ENCODE measurements around the gene TMEM59L. TPM values are rescaled to one million over a fixed set of nuclear protein-coding genes. Genes with fewer than 3 reads are reported as not detected.

The TMEM59L gene
- total RNA-seq, 1 donor from 2014 or later: not detected

- POLR2A ChIA-PET: no interaction called here
- no peaks in the 10 kb centered on the region for H3K9me3 Mint-ChIP-seq
- peaks cover 18% of the 10 kb centered on the region for H3K36me3 Mint-ChIP-seq (ENCODE audit: low read depth)
- ATAC-seq (ENCODE audit: low read depth): no peak
- peaks cover 25% of the 10 kb centered on the region for H3K4me1 Mint-ChIP-seq
- no peak overlapping the region for H3K27ac Mint-ChIP-seq
- H3K4me3 Mint-ChIP-seq: no peak overlapping the region
- intact Hi-C loops (cut with micrococcal nuclease): no loop called here
- CTCF ChIA-PET: no interaction called here
- no peak for TF ChIP-seq CTCF (IDR thresholded peaks at IDR 0.05)
- DNase-seq: no peak
- H3K27me3 Mint-ChIP-seq: no peaks in the 10 kb centered on the region
These were observed 51.4 kb downstream of the TMEM59L start for GRCh38 chr19:18663940-18664530.

- intact Hi-C loops (cut with micrococcal nuclease): no loop called here
- H3K4me3 Mint-ChIP-seq: no peak overlapping the region
- ChIA-PET CTCF (no interaction called here), POLR2A (no interaction called here)
- DNase-seq (no peak), ATAC-seq (ENCODE audit: low read depth) (no peak)
- no peaks in the 10 kb centered on the region for H3K27me3 Mint-ChIP-seq
- peaks cover 28% of the 10 kb centered on the region for H3K36me3 Mint-ChIP-seq (ENCODE audit: low read depth)
- no peak overlapping the region for H3K27ac Mint-ChIP-seq
- no peak for TF ChIP-seq CTCF (IDR thresholded peaks at IDR 0.05)
- H3K9me3 Mint-ChIP-seq: no peaks in the 10 kb centered on the region
- H3K4me1 Mint-ChIP-seq: peaks cover 18% of the 10 kb centered on the region
These were observed 53.1 kb downstream of the TMEM59L start for GRCh38 chr19:18665771-18666202.

- ATAC-seq (ENCODE audit: low read depth): peak; percentile 40
These were observed 53.6 kb downstream of the TMEM59L start for GRCh38 chr19:18666317-18666716.

GRCh38 chr19:18666784-18667183 lies 54.1 kb downstream of the TMEM59L start:
- POLR2A ChIA-PET: interaction anchor here (0.5 to 0.6 kb wide), 2 partner anchors 19 to 148 kb away, joined by 3 to 4 read pairs; no protein-coding TSS in a partner anchor
- CTCF ChIA-PET: no interaction called here
- DNase-seq (no peak), ATAC-seq (ENCODE audit: low read depth) (no peak)
- no peak overlapping the region for H3K27ac Mint-ChIP-seq
- H3K4me3 Mint-ChIP-seq: no peak overlapping the region
- H3K9me3 Mint-ChIP-seq: no peaks in the 10 kb centered on the region
- H3K36me3 Mint-ChIP-seq (ENCODE audit: low read depth): peaks cover 33% of the 10 kb centered on the region
- H3K4me1 Mint-ChIP-seq: peaks cover 18% of the 10 kb centered on the region
- TF ChIP-seq CTCF (IDR thresholded peaks at IDR 0.05): no peak
- intact Hi-C loops (cut with micrococcal nuclease): no loop called here
- H3K27me3 Mint-ChIP-seq: no peaks in the 10 kb centered on the region

More at GRCh38 chr19:18666317-18666716, 53.6 kb downstream of the TMEM59L start:
- DNase-seq: no peak
- Mint-ChIP-seq H3K27ac (no peak overlapping the region), H3K4me3 (no peak overlapping the region), H3K4me1 (peaks cover 18% of the 10 kb centered on the region), H3K9me3 (no peaks in the 10 kb centered on the region), H3K27me3 (no peaks in the 10 kb centered on the region), H3K36me3 (ENCODE audit: low read depth) (peaks cover 28% of the 10 kb centered on the region)
- intact Hi-C loops (cut with micrococcal nuclease): no loop called here
- no peak for TF ChIP-seq CTCF (IDR thresholded peaks at IDR 0.05)
- CTCF ChIA-PET: no interaction called here
- POLR2A ChIA-PET: interaction anchor here (0.5 to 0.6 kb wide), 2 partner anchors 19 to 148 kb away, joined by 3 to 4 read pairs; no protein-coding TSS in a partner anchor

GRCh38 chr19:18667531-18668251 lies 55.0 kb downstream of the TMEM59L start:
- intact Hi-C loops (cut with micrococcal nuclease): no loop called here
- POLR2A ChIA-PET: no interaction called here
- CTCF ChIA-PET: no interaction called here
- no peaks in the 10 kb centered on the region for H3K27me3 Mint-ChIP-seq
- TF ChIP-seq CTCF (IDR thresholded peaks at IDR 0.05): no peak
- peaks cover 18% of the 10 kb centered on the region for H3K4me1 Mint-ChIP-seq
- H3K27ac Mint-ChIP-seq: no peak overlapping the region
- no peak for DNase-seq
- H3K9me3 Mint-ChIP-seq: no peaks in the 10 kb centered on the region
- H3K4me3 Mint-ChIP-seq: no peak overlapping the region
- no peak for ATAC-seq (ENCODE audit: low read depth)
- H3K36me3 Mint-ChIP-seq (ENCODE audit: low read depth): peaks cover 34% of the 10 kb centered on the region

Data from activated B cell treated with CpG ODN at 0.5 μM for 24 hours (primary cell).